Kidney epithelial cell (primary cell): ENCODE measurements around the gene CLEC7A. TPM values are rescaled to one million over a fixed set of nuclear protein-coding genes. Genes with fewer than 3 reads are reported as not detected.

ENCODE experiments used
- DNase-seq: peaks from one replicate; pipeline ENCODE4 v3.0.0-alpha.2; 2010; ENCODE audit warnings: low read depth
- H3K27me3 ChIP-seq: 2 replicates; pipeline ENCODE4 v1.6.0; 2011; ENCODE audit warnings: low read length; ENCODE audit not compliant: control insufficient read depth, insufficient read depth
- H3K36me3 ChIP-seq: 2 replicates; pipeline ENCODE4 v1.5.1; 2011; ENCODE audit warnings: low read length; ENCODE audit not compliant: control insufficient read depth, insufficient read depth
- H3K4me3 ChIP-seq: 2 replicates; pipeline ENCODE4 v1.5.1; 2011; ENCODE audit warnings: low read depth, mild to moderate bottlenecking, control low read depth, low read length
- total RNA-seq: library from RNA; depleted of rRNA; stranded (reverse); fragments of >200 nt; gene quantifications from 2 replicates; pipeline ENCODE4 v1.2.3, GENCODE V29; 2015
- TF ChIP-seq, protein P1 (sequence below): IDR thresholded peaks from 2 replicates; pipeline ENCODE4 v1.5.1; 2011; ENCODE audit warnings: mild to moderate bottlenecking, moderate library complexity, low read length, control low read depth, inconsistent platforms; ENCODE audit not compliant: insufficient read depth, poor library complexity, severe bottlenecking

The CLEC7A gene
- total RNA-seq, 1 donor from 2014 or later = 0.13 TPM

- Histone ChIP-seq H3K4me3 (no peak overlapping the region), H3K27me3 (no peaks in the 10 kb centered on the region), H3K36me3 (no peaks in the 10 kb centered on the region)
- TF ChIP-seq, protein P1, sequence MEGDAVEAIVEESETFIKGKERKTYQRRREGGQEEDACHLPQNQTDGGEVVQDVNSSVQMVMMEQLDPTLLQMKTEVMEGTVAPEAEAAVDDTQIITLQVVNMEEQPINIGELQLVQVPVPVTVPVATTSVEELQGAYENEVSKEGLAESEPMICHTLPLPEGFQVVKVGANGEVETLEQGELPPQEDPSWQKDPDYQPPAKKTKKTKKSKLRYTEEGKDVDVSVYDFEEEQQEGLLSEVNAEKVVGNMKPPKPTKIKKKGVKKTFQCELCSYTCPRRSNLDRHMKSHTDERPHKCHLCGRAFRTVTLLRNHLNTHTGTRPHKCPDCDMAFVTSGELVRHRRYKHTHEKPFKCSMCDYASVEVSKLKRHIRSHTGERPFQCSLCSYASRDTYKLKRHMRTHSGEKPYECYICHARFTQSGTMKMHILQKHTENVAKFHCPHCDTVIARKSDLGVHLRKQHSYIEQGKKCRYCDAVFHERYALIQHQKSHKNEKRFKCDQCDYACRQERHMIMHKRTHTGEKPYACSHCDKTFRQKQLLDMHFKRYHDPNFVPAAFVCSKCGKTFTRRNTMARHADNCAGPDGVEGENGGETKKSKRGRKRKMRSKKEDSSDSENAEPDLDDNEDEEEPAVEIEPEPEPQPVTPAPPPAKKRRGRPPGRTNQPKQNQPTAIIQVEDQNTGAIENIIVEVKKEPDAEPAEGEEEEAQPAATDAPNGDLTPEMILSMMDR = no peak
- no peak for DNase-seq
Observed at GRCh38 chr12:10113075-10113474, 16.9 kb downstream of the CLEC7A start.

DNA sequence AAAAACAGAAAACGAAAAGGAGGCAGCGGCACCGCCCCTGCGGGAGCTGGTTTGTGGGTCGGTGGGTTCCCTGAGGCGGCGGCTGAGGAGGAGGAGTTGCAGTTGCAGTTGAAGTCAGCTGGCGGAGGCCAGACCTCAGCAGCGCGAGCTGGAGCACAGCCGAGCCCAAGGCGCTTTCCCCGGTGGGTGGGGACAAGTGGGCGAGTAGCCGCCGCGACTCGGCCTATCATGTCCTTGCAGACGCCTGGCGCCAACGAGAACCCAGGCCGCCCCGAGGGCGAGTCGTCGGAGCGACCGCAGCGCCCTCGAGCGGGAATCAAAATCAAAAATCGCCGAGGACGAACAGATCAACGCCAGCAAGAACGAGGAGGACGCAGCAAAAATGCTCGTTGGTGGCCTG is 18.5 kb downstream of the CLEC7A start:
- H3K27me3 ChIP-seq = no peaks in the 10 kb centered on the region
- no peak overlapping the region for H3K4me3 ChIP-seq
- H3K36me3 ChIP-seq = no peaks in the 10 kb centered on the region
- DNase-seq = no peak
- TF ChIP-seq, protein P1 = no peak

- DNase-seq = no peak
- TF ChIP-seq, protein P1 = no peak
- Histone ChIP-seq H3K4me3 (no peak overlapping the region), H3K36me3 (no peaks in the 10 kb centered on the region), H3K27me3 (no peaks in the 10 kb centered on the region)
Observed at GRCh38 chr12:10110256-10110844, 19.6 kb downstream of the CLEC7A start.

- TF ChIP-seq, protein P1 = no peak
- Histone ChIP-seq H3K36me3 (no peaks in the 10 kb centered on the region), H3K27me3 (no peaks in the 10 kb centered on the region), H3K4me3 (no peak overlapping the region)
- DNase-seq = no peak
Observed at GRCh38 chr12:10102322-10102721, 27.7 kb downstream of the CLEC7A start.

- TF ChIP-seq, protein P1 = no peak
- H3K27me3 ChIP-seq = no peaks in the 10 kb centered on the region
- no peak overlapping the region for H3K4me3 ChIP-seq
- DNase-seq = no peak
- H3K36me3 ChIP-seq = no peaks in the 10 kb centered on the region
Observed at GRCh38 chr12:10101648-10102220, 28.3 kb downstream of the CLEC7A start.
